Measurements from ENCODE around the gene SAMD4B.
A peak's percentile ranks its signal among the peaks of the same experiment; 100 is the strongest.
"Not testable (repeated sequence)": the region's sequence is repeated elsewhere in the genome, so short reads cannot be mapped to it uniquely, and the experiment has no call there.

The SAMD4B gene

GRCh38 chr19:39336483-39336882 is 5.7 kb upstream of the SAMD4B start:
- TF ChIP-seq CTCF (IDR thresholded peaks at IDR 0.05; ENCODE audit: insufficient read depth, low read length, poor library complexity, severe bottlenecking) = no peak
- DNase-seq (ENCODE audit: extremely low read depth, insufficient read length) = no peak
- Histone ChIP-seq H3K27me3 (replicated peaks; ENCODE audit: control insufficient read depth, insufficient read depth, low read length) (no peaks in the 10 kb centered on the region), H3K36me3 (ENCODE audit: control insufficient read depth, insufficient read depth, low read length) (no peaks in the 10 kb centered on the region; the same call in 1 of the 2 replicates), H3K4me3 (replicated peaks; ENCODE audit: low read depth, low read length) (no peak overlapping the region)

GRCh38 chr19:39339674-39340073 is 2.5 kb upstream of the SAMD4B start:
- H3K4me3 ChIP-seq (replicated peaks; ENCODE audit: low read depth, low read length) = no peak overlapping the region
- no peak for TF ChIP-seq CTCF (IDR thresholded peaks at IDR 0.05; ENCODE audit: insufficient read depth, low read length, poor library complexity, severe bottlenecking)
- no peaks in the 10 kb centered on the region for H3K36me3 ChIP-seq (ENCODE audit: control insufficient read depth, insufficient read depth, low read length)
- DNase-seq (ENCODE audit: extremely low read depth, insufficient read length) = no peak
- H3K27me3 ChIP-seq (replicated peaks; ENCODE audit: control insufficient read depth, insufficient read depth, low read length) = no peaks in the 10 kb centered on the region

- DNase-seq (ENCODE audit: extremely low read depth, insufficient read length); H3K27me3 ChIP-seq (replicated peaks; ENCODE audit: control insufficient read depth, insufficient read depth, low read length); H3K36me3 ChIP-seq (ENCODE audit: control insufficient read depth, insufficient read depth, low read length); H3K4me3 ChIP-seq (replicated peaks; ENCODE audit: low read depth, low read length): not testable (repeated sequence)
Measured at GRCh38 chr19:39340156-39340555, 2.1 kb upstream of the SAMD4B start.

GRCh38 chr19:39341129-39341718 is 997 bp upstream of the SAMD4B start:
- H3K27me3 ChIP-seq (replicated peaks; ENCODE audit: control insufficient read depth, insufficient read depth, low read length) = no peaks in the 10 kb centered on the region
- DNase-seq (ENCODE audit: extremely low read depth, insufficient read length) = no peak
- TF ChIP-seq CTCF (IDR thresholded peaks at IDR 0.05; ENCODE audit: insufficient read depth, low read length, poor library complexity, severe bottlenecking) = no peak
- no peaks in the 10 kb centered on the region; the same call in 1 of the 2 replicates for H3K36me3 ChIP-seq (ENCODE audit: control insufficient read depth, insufficient read depth, low read length)
- peak overlapping the region; percentile 74 for H3K4me3 ChIP-seq (replicated peaks; ENCODE audit: low read depth, low read length)

- H3K36me3 ChIP-seq (ENCODE audit: control insufficient read depth, insufficient read depth, low read length) = no peaks in the 10 kb centered on the region; the same call in 1 of the 2 replicates
Measured at GRCh38 chr19:39342647-39343305, 555 bp downstream of the SAMD4B start.

More at GRCh38 chr19:39342647-39343305, 555 bp downstream of the SAMD4B start:
- Histone ChIP-seq H3K27me3 (replicated peaks; ENCODE audit: control insufficient read depth, insufficient read depth, low read length) (no peaks in the 10 kb centered on the region), H3K4me3 (replicated peaks; ENCODE audit: low read depth, low read length) (peak overlapping the region; percentile 86)
- no peak for DNase-seq (ENCODE audit: extremely low read depth, insufficient read length)
- TF ChIP-seq CTCF (IDR thresholded peaks at IDR 0.05; ENCODE audit: insufficient read depth, low read length, poor library complexity, severe bottlenecking) = no peak

Measured in GM06990 (cell line).